GM19240 (cell line): ENCODE measurements around the gene DPPA3.
"Not testable (repeated sequence)": the region's sequence is repeated elsewhere in the genome, so short reads cannot be mapped to it uniquely, and the experiment has no call there.

ENCODE experiments used
- DNase-seq: peaks from one replicate; pipeline ENCODE4 v3.0.0; 2011; ENCODE audit warnings: low spot score; ENCODE audit not compliant: insufficient read length

Gene DPPA3

DNA sequence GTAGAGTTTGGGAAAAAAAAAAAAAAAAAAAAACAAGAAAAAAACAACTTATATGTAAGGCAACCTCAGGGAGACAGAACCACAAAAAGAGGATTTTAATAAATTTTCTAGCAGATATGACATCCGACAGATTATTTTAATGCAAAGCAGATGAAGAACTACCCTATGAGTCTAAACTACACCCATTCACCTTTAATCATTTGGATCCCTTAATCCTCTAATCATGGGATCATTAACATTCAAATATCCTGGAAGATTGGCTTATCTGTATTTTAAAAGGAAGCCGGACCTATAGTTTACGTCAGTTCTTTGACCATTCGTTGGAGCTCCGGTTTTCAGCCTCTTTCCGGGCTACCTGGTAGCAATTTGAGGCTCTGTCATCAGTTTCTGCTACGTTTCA lies at the start of gene DPPA3:
Gene DPPA3, plus strand, starts transcription at position 301 of the 400 bp plus-strand sequence. CDS start 138 bp downstream, outside the sequence.
- no peak for DNase-seq

DNA sequence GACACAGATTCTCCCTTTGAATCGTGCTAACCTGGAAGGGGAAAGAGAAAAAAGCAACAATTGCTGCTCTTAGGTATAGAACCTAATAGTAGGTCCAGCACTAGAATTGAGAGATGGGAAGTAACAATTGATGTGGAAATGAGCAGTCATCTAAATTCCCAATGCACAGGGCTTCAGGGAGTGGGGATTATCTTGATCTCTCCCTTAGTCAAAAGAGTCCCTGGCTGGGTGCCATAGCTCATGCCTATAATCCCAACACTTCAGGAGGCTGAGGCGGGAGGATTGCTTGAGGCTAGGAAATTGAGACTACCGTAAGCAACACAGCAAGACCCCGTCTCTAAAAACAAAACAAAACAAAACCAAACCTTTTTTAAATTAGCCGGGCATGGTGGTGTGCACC lies 49.5 kb upstream of the DPPA3 start:
- DNase-seq = no peak

DNA sequence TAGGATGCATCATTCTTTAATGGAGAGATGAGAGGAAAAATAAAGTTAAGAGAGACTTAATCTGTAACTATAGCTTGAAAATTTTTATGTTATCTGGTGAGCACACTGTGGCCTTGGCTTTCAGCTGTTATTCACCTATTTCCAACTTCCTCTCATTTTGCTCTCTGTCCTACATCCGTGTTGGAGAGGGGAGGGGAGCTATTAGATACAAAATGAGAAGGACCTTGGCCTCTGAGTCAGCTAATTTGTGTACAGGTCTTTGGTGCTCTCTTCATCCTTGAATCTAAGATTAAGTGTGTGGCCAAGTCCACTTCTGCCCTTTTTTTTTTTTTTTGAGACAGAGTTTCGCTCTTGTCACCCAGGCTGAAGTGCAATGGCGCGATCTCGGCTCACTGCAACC lies 44.6 kb upstream of the DPPA3 start:
- DNase-seq = no peak

DNA sequence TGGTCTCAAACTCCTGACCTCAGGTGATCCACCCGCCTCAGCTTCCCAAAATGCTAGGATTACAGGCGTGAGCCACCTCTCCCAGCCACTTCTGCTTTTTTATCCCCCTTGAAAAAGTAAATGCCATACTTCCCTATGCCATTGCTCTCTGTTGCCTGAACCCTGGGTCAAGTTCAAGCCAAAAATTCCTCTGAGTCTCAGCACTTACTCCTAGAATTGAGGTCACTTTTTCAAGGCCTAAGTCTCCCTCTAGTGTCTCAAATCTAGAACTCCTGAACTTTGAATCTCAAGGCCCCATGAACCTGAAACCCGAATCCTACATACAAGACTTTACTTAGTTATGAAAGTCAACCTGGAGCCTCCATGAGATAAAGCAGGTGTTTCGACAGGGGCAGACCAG lies 44.1 kb upstream of the DPPA3 start:
- no peak for DNase-seq

DNA sequence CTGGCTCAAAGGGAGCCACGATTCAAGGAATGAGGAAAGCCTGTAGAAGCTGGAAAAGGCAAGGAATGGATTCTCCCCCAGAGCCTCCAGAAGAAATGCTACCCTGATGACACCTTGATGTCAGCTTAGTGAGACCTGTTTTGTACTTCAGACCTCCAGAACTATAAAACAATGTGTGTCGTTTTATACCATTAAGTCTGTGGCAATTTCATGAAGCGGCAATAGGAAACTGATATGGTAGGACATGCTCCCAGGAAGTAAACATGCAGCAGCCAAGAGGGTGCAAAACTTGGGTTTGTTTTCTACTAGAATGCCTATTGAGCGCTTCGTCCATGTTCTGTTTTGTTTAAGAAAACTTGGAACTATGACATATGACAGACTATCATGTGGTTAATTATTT lies 43.1 kb upstream of the DPPA3 start:
- no peak for DNase-seq

DNA sequence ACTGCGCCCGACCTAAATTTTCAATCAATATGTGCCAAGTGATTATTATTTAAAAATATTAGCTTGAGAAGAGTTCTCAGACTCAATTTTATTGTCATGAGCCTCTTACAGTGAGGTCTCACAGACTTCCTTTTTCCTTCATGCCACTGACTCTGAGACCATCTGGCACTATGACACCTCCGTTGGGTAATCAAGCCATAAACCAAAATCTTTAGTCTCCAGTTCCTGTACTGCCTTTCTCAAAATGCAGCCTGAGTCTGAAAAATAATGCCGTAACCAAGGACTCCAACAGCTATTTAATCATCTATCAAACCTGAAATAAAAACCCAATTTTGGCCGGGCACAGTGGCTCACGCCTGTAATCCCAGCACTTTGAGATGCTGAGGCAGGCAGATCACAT lies 35.8 kb upstream of the DPPA3 start:
- not testable (repeated sequence) for DNase-seq

DNA sequence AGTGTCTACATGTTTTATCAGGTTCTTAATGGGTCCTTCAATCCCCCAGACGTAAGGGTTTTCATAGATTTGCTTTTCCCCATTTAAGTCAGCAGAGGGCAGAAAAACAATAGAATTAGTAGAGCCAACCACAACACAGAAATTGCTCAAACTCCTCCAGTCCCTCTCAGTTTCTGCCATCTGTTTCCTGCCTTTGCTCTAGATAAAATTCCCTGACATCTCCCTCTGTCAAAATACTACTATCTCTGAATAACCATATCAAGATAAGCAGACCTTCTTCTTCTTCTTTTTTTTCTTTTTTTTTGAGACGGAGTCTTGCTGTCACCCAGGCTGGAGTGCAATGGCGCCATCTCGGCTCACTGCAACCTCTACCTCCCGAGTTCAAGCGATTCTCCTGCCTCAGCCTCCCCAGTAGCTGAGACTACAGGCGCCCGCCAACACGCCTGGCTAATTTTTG lies 33.8 kb upstream of the DPPA3 start:
- not testable (repeated sequence) for DNase-seq

DNA sequence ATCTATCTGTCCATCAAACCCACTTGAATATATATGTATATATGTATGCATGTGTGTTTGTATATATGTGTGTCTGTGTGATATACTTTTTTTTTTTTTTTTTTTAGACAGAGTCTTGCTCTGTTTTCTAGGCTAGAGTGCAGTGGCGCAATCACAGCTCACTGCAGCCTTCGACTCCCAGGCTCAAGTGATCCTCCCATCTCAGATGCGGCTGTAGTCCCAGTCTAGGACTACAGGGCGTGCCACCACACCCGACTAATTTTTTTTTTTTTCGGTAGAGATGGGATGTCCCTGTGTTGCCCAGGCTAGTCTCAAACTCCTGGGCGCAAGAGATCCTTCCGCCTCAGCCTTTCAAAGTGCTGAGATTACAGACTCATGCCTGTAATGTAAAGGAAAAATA lies 32.5 kb upstream of the DPPA3 start:
- no peak for DNase-seq

DNA sequence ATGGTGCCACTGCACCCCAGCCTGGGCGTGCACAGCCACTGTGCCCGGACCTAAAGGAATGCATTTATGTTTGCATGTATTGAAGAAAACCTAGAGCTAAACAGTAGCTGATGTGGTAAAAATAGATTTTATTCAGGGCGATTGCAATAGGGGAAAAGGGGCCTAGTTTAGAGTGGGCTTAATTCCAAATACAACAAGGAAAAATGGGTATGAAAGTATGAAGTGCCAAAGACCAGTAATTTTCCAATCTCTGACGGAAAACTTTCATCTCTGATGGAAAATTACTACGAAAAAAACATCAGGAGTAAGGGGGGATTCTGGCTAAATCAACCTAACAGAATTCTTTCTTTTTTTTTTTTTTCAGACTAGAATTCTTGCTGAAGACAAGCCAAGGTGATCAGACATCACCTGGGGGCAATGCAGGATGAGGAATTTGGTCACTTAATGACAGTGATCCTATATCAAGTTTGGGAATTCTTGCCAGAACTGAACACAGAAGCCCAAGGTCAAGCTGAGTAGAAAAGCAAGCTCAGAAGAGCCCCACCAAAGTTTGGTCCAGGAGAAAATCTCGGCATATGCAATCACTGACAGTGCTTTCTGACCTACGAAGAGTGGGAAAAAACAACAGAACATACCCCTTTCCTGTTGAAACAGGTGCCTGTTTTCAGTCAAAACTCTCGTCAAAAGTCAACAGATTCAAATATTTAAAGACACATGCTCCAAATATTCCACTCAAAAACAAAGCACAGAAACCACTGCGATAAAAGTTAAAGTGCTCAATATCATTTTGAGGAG lies 31.8 kb upstream of the DPPA3 start:
- DNase-seq = no peak

DNA sequence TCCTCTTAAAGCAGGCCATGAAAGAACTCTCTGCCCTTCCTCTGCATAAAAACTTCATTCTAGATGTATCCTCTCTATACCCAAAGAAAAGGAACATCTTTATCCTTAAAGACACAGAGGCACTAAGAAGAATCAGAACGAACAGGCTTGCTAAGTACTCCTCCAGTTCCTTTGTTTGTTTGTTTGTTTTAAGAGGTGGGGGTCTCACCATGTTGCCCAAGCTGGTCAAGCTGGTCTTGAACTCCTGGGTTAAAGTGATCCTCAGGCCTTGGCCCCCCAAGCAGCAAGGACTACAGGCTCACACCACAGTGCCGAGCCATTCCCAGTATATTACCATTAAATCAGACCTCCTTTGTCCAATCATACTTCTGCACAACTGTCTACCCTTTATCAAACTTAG lies 29.7 kb upstream of the DPPA3 start:
- DNase-seq = no peak

DNA sequence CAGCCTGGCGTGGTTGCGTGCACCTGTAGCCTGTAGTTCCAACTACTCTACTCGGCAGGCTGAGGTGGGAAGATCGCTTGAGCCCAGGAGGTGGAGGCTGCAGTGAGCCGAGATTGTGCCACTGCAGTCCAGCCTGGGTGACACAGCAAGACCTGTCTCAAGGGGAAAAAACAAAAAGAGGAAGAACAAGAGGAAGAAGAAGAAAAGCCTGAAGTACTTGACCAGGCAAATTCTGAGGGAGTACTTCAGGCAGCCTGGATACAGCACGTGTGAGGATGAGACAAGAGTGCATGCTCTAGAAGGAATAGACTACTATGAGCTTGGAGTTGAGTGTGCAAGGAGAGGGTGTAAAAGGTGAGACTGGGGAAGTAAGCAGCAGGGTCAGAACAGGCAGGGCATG lies 17.4 kb upstream of the DPPA3 start:
- no peak for DNase-seq

DNA sequence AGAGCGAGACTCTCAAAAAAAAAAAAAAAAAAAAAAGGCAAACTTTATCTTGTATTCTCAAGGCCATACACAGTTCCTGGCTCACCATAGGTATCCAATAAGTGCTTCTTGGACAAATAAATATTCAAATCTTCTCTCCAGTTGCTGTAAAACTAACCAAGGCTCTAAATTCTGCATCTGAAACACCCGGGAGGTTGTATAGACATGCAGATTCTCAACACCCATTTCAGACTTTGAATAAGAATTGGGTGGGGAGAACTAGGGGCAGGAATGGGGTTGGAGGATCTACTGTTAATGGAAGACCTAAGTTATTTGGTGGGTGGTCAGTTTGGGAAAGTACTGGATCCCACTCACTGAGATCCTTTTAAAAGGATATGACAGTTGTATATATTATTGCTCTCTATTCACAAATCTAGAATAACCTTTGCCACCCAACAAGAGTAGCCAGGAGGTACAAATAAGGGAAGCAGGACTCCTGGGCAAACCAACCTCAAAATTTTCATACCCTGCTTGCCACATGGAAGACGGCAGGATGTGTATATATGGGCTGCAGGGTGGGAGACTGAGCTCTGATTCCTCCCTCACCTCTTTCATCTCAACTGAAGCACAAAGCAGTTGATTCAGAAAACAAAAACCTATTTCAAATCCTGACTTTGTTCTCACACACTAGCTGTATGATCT lies 16.5 kb upstream of the DPPA3 start:
- no peak for DNase-seq

DNA sequence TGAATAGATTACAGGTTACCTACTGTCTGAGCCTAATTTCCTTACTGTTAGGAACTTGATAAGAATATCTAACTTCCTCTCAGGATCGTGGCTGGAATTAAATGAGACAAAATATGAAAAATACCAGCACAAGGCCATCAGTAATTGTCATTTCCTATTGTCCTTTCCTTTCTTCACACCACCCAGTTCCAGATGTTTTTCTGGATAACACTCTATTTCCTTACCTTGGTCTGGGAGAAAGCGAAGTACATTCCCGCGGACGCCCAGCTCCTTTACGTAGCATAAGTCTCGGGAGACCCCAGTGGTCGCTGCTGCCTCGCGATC lies 16.0 kb upstream of the DPPA3 start:
- DNase-seq = no peak

DNA sequence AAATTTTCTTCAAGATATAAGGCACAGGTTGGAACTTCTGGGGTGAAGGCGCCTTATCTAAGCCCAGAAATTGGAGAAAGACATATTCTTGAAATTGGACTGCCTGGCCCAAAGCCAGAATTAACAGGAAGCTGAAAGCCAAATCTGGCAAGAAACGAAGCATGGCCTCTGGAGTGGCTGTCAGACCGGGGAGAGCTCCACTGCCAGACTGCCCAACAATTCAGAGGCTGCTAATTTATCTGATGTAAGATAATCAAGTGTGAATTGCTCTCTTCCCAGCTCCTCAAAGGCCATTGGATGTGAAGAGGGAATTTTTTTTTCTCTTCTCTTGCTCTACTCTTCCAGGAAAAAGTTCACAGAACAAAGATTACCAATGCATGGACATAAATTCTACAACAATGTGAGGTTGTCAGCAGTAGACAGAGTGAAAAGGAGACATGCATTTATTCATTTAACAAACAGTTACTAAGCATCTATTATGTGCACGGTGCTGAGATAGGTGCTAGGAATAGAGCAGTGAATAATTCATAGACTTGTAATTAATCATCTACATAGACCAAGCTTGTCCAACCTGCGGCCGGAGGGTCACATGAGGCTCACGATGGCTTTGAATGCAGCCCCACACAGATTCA lies 15.6 kb upstream of the DPPA3 start, which contains the start of gene GDF3:
Gene GDF3, minus strand, starts transcription at position 210 of the 632 bp plus-strand sequence. Its CDS starts 47 bp downstream, at position 163.
- no peak for DNase-seq

DNA sequence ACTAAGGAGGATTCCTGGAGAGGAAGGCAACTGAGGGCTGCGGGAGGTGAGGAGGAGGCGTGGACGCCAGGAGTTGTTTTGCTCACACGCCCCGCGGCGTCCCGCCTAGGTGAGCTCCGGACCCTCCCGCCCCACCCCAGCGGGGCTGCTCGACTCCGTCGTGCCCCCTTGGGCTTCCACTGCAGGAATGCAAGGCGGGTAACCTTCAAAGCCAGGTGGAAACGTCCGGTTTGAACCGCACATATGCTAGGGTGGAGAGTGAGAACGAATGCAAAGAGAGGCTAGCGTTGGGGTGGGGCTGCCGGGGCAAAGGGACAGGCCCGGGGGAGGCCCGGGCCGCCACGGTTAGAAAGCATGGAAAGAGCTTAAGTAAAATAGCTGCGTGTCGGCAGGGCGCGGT lies 5.4 kb upstream of the DPPA3 start:
- no peak for DNase-seq

DNA sequence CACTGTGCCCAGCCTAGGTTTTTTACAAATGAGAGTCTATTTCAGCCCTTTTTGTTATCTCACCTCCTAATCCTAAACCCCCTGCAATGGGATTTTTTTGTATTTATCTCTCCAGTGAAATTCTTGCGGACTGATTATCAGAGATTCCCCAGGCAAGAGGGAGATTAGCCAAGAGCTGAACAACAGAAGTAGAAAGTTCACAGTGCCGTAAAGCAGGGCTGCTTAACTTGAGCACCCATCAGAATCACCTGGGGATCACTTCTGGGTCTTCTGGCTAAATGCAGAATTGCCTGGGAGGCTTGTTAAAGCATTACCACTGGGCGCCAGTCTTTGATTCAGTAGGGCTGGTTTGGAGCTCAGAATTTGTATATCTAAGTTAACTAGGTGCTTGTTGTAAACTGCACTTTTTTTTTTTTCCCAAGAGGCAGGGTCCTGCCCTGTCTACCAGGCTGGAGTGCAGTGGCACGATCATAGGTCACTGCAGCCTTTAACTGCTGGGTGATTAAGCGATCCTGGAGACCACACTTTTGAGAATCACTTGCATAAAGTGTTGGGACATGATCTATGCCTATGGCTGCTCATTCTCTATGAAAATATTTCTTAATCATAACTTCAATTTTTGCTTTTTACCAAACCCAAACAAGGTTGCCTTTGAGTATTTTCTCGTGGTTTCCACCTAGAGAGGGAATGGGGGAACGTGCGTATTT lies 1.1 kb upstream of the DPPA3 start:
- DNase-seq = no peak

DNA sequence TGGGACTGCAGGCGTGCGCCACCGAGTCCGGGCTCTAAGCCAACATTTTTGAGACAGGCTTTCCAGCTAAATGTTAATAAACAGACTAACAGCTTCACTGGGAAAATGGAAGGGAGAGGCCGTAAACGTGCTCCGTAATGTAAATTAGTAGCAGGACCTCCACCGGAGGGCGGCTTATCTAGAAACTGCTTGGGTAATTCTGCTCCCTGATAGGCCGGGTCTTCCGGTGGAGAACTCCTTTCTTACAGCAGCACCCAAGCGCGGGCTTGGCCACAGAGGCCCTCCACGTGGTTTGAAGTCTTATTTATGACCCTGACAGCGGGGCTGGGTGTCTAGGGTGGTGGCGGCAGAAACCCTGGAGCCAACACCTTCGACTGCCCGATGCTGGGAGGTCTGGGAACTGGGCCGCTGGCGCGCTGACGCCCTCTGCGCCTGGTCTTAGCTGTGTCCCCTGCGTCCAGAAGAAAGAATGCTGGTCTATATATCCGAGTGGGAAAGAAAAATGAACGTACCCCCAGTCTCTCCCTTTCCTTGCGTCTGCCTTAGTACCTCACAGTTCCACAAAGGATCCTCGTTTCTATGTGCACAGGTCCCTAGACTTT lies 1.7 kb downstream of the DPPA3 start:
- DNase-seq = no peak

DNA sequence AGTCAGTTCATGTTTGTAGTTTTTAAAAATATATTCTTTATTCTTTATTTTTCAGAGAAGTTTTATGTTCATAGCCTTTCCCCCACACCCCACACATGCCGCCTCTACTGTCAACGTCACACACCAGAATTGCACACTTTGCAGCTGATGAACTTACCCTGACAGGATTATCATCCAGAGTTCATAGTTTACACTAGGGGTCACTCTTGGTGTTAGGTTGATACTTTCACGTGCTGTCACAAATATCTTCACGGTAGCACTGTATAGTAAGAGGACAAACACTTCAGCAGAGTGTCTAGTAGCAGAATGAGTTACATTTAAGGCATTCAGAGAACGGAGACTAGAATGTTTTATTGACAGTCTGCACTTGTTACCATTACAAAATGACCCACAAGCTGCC lies 5.1 kb downstream of the DPPA3 start:
- DNase-seq = no peak

DNA sequence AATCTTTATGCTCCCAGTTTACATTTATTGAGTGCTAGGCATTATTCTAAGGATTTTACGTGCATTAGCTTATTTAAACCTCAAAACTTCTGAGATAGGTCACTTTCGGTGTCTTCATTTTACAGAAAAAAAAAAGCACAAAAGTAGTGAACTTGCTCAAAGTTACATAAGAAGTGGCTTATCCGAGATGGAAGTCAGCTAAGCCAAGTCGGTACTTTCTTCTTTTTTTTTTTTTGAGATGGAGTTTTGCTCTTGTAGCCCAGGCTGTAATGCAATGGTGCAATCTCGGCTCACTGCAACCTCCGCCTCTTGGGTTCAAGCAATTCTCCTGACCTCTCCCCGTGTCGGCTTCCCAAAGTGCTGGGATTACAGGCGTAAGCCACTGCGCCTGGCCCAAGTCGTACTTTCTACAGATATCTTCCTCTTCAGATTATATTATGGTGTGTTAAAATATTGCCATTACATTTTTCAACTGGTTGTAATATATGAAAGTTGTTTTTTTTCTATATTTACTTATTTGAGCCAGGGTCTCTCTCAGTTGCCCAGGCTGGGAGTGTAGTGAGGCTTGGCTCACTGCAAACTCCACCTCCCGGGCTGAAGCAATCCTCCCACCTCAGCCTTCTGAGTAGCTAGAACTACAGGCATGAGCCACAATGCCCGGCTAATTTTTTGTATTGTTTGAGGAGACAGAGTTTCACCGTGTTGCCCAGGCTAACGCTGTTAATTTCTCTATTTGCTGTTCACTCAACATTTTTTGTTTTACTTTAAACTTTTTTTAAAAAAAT lies 8.9 kb downstream of the DPPA3 start:
- no peak for DNase-seq

DNA sequence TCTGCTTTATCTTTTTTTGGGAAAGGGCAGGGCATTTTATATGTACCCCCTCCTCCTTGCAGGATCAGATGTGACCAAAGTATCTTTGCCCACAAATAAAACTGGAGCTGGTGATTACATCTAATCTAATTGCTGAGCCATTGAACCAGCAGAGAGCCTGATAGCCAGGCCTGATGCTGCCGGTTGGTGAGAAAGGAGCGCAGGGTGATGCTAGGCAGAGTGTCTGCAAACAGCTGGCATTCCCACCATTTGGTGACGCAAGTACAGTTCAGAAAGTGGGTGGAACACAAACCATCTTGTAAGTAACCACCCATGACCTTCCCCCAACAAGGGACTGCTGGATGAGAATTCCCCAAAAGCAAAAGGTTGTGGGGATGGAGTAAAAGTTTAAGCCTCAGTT lies 12.7 kb downstream of the DPPA3 start:
- no peak for DNase-seq

DNA sequence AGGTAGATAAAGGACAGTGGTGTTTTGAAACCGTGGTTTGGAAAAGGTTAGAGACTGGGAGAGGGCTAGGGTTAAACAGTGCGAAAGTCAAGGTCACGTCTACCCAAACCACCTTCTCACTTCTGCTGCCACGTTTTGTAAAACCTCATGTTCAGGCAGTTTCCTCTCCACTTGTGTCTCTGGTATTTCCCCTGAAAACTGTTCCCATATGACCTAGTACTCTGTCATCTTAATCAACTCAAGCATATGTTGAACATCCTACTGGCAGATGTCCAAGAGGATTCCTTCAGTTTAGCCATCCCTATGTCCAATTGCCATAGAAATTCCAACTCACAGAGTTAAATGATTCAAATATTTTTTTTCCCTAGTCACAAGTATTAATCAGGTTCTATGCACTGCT lies 18.5 kb downstream of the DPPA3 start:
- no peak for DNase-seq
